ENCODE results near the gene JMJD8.

JMJD8 gene

DNA sequence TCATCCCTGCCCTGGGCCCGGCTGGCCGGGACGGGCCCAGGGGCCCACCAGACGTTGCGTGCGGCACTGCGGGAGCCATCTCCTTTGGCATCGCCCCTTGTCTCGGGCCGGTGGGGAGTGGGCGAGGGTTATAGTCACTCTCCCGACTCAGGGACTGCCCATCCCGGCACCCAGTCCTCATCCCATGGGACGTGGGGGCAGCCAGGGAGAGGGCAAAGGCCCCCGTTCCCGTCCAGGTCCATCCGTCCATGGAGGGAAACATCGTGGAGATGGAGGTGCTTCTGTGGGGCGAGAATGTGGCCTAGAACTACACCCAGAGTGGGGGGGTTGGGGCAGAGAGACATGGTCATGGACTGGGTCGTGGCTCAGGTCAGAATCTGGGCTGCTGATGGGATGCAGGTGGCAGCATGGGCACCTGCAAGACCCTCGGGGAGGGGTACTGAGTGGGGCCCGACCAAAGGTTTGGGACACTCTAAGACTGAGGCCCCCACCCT is 37.4 kb downstream of the JMJD8 start:
- DNase-seq (ENCODE audit: low read depth in 1 of 2, low spot score in 1 of 2) = no peak
- no peaks in the 10 kb centered on the region for H3K27me3 ChIP-seq (ENCODE audit: insufficient read depth, poor library complexity, severe bottlenecking)
- no peak overlapping the region for H3K27ac ChIP-seq (replicated peaks)
- 0 out of 2 replicates have a peak, but pooled peaks have one; percentile 8 for TF ChIP-seq POLR2AphosphoS5 (IDR thresholded peaks at IDR 0.05; ENCODE audit: low read depth)
- TF ChIP-seq, protein P1, sequence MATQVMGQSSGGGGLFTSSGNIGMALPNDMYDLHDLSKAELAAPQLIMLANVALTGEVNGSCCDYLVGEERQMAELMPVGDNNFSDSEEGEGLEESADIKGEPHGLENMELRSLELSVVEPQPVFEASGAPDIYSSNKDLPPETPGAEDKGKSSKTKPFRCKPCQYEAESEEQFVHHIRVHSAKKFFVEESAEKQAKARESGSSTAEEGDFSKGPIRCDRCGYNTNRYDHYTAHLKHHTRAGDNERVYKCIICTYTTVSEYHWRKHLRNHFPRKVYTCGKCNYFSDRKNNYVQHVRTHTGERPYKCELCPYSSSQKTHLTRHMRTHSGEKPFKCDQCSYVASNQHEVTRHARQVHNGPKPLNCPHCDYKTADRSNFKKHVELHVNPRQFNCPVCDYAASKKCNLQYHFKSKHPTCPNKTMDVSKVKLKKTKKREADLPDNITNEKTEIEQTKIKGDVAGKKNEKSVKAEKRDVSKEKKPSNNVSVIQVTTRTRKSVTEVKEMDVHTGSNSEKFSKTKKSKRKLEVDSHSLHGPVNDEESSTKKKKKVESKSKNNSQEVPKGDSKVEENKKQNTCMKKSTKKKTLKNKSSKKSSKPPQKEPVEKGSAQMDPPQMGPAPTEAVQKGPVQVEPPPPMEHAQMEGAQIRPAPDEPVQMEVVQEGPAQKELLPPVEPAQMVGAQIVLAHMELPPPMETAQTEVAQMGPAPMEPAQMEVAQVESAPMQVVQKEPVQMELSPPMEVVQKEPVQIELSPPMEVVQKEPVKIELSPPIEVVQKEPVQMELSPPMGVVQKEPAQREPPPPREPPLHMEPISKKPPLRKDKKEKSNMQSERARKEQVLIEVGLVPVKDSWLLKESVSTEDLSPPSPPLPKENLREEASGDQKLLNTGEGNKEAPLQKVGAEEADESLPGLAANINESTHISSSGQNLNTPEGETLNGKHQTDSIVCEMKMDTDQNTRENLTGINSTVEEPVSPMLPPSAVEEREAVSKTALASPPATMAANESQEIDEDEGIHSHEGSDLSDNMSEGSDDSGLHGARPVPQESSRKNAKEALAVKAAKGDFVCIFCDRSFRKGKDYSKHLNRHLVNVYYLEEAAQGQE (IDR thresholded peaks at IDR 0.05; ENCODE audit: insufficient replicate concordance, low read depth) = no peak
- H3K4me3 ChIP-seq (replicated peaks; ENCODE audit: insufficient read depth, low read length) = no peak overlapping the region

DNA sequence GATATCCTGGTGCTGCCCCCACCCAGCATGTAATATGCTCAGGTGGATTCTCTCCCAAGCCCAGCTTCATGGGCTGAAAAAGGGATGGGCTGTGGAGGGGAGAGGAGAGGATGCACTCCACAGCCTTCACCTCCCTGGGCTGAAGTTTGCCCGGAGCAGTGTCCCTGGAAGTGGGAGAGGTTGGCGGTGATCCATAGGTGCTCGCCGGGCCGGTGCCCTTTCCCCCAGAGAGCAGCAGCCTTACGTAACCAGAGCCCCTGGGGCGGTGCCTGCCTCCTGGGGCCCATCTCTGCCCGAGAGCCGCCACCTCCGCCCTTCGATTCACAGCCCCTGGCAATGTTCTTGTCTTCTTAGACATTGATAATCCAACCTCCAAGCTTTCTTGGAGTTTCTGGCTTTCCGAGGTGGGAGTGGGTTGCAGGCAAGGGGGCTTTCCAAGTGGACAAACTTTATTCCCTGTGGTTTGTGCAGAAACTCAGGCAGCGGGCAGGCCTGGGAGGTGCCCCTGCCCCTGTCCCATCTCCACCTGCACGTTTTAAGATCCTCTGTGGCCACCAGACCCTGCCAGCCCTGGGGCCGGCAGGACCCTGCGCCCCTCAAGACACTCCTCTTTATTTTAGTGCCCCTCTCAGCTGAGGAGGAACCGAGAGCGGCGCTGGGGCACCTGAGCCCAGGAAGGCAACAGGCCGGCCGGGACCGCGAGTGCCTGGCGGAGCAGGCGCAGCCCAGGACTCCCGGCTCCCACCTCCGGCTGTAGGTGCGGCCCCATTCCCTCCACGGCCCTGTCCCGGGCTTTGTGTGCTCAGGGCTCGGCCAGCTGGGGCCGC is 38.1 kb downstream of the JMJD8 start:
- no peak overlapping the region for H3K27ac ChIP-seq (replicated peaks)
- no peak for DNase-seq (ENCODE audit: low read depth in 1 of 2, low spot score in 1 of 2)
- no peak for TF ChIP-seq SPI1 (IDR thresholded peaks at IDR 0.05; ENCODE audit: borderline replicate concordance, low read depth)
- TF ChIP-seq, protein P2, sequence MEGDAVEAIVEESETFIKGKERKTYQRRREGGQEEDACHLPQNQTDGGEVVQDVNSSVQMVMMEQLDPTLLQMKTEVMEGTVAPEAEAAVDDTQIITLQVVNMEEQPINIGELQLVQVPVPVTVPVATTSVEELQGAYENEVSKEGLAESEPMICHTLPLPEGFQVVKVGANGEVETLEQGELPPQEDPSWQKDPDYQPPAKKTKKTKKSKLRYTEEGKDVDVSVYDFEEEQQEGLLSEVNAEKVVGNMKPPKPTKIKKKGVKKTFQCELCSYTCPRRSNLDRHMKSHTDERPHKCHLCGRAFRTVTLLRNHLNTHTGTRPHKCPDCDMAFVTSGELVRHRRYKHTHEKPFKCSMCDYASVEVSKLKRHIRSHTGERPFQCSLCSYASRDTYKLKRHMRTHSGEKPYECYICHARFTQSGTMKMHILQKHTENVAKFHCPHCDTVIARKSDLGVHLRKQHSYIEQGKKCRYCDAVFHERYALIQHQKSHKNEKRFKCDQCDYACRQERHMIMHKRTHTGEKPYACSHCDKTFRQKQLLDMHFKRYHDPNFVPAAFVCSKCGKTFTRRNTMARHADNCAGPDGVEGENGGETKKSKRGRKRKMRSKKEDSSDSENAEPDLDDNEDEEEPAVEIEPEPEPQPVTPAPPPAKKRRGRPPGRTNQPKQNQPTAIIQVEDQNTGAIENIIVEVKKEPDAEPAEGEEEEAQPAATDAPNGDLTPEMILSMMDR (IDR thresholded peaks at IDR 0.05; ENCODE audit: insufficient read depth, low read length) = no peak
- TF ChIP-seq POLR2AphosphoS5 (IDR thresholded peaks at IDR 0.05; ENCODE audit: low read depth) = no peak; the same call in none of the 2 replicates
- no peak for TF ChIP-seq GABPA (IDR thresholded peaks at IDR 0.05; ENCODE audit: low read depth)
- TF ChIP-seq, protein P1 (IDR thresholded peaks at IDR 0.05; ENCODE audit: insufficient replicate concordance, low read depth) = no peak
- no peak overlapping the region for H3K4me3 ChIP-seq (replicated peaks; ENCODE audit: insufficient read depth, low read length)
- no peaks in the 10 kb centered on the region for H3K27me3 ChIP-seq (ENCODE audit: insufficient read depth, poor library complexity, severe bottlenecking)

GRCh38 chr16:644556-644955 is 39.6 kb downstream of the JMJD8 start:
- TF ChIP-seq GABPA (IDR thresholded peaks at IDR 0.05; ENCODE audit: low read depth) (no peak), POLR2AphosphoS5 (IDR thresholded peaks at IDR 0.05; ENCODE audit: low read depth) (no peak), SPI1 (IDR thresholded peaks at IDR 0.05; ENCODE audit: borderline replicate concordance, low read depth) (no peak)
- TF ChIP-seq, protein P1 (IDR thresholded peaks at IDR 0.05; ENCODE audit: insufficient replicate concordance, low read depth) = no peak
- TF ChIP-seq, protein P2 (IDR thresholded peaks at IDR 0.05; ENCODE audit: insufficient read depth, low read length) = no peak
- DNase-seq (ENCODE audit: low read depth in 1 of 2, low spot score in 1 of 2) = no peak
- Histone ChIP-seq H3K4me3 (replicated peaks; ENCODE audit: insufficient read depth, low read length) (no peak overlapping the region), H3K27ac (replicated peaks) (no peak overlapping the region), H3K27me3 (ENCODE audit: insufficient read depth, poor library complexity, severe bottlenecking) (no peaks in the 10 kb centered on the region)
